ENCODE data around the gene CEP57L1.
"Not testable (repeated sequence)": the region's sequence is repeated elsewhere in the genome, so short reads cannot be mapped to it uniquely, and the experiment has no call there.

CEP57L1 gene

DNA sequence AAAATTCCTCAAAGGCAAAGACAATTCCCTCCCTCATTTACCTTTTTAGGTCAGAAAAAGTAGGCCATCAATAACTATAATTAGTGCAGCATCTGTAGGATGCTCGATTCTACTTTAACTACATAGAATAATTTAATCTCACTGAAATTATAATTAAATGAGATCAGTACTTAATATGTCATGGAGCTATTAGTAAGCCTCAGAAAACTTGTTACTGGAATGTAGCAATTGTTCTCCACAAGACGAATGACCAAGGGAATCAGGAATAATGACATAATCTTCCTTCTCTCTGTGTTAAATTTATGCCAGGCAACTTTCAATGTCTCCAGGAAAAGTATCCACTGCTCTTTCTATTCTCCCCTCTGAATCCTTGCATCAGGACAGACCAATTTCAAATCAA lies 34.7 kb upstream of the CEP57L1 start:
- H3K27me3 Mint-ChIP-seq, result no peaks in the 10 kb centered on the region
- H3K4me1 Mint-ChIP-seq (ENCODE audit: low read depth), result peaks cover 42% of the 10 kb centered on the region
- no peak for DNase-seq
- no peaks in the 10 kb centered on the region for H3K36me3 Mint-ChIP-seq (ENCODE audit: low read depth)
- no peak overlapping the region for H3K27ac Mint-ChIP-seq
- H3K4me3 Mint-ChIP-seq, result no peak overlapping the region
- no peaks in the 10 kb centered on the region for H3K9me3 Mint-ChIP-seq

DNA sequence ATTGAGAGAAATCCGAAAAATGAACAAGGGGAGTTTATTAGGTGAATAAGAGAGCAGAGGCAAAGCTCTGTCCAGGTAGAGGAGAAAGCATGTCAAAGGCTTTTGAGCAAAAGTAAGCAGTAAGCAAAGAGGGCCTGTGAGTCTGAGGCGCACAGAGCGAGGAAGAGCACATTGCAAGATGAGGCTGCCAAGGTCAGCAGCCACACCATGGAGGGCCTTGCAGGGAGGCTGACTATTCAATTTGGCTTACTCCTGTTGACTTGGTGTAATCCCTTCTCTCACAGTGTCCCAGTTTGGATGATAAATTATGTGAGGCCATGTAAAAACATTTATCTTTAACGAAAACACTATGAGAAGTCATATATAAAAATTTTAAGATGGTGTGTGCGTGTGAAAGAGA lies 33.1 kb upstream of the CEP57L1 start:
- Mint-ChIP-seq H3K36me3 (ENCODE audit: low read depth) (no peaks in the 10 kb centered on the region), H3K4me3 (no peak overlapping the region), H3K4me1 (ENCODE audit: low read depth) (peaks cover 42% of the 10 kb centered on the region), H3K27me3 (no peaks in the 10 kb centered on the region), H3K27ac (no peak overlapping the region), H3K9me3 (no peaks in the 10 kb centered on the region)
- DNase-seq, result no peak

DNA sequence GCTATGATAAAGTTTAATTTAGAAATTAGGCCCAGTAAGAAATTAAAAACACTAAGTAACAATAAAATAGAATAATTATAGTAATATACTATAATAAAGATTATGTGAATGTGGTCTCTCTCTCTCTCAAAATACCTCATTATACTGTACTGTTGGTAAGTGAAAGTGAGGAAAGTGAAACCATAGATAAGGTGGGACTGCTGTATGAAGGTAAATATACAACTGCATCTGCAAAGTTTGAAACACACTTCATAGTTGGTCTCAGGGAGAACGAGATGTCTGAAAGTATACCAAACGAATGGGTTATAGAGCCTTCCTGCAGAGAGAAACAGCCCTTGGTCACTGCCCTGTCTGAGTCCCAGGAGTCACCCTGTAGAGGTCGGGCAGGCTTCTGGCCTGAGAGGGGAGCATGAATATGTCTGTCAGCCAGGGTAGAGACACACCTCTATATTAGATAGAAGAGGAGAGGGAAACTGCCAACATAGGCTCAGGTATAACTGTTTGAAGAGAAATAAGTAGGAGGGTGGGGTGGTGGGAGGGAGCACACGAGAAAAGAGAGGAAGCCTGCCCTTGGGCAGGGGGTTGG lies 32.4 kb upstream of the CEP57L1 start:
- H3K4me1 Mint-ChIP-seq (ENCODE audit: low read depth), result peaks cover 42% of the 10 kb centered on the region
- H3K36me3 Mint-ChIP-seq (ENCODE audit: low read depth), result no peaks in the 10 kb centered on the region
- no peaks in the 10 kb centered on the region for H3K9me3 Mint-ChIP-seq
- no peak for DNase-seq
- no peak overlapping the region for H3K27ac Mint-ChIP-seq
- H3K27me3 Mint-ChIP-seq, result no peaks in the 10 kb centered on the region
- no peak overlapping the region for H3K4me3 Mint-ChIP-seq

DNA sequence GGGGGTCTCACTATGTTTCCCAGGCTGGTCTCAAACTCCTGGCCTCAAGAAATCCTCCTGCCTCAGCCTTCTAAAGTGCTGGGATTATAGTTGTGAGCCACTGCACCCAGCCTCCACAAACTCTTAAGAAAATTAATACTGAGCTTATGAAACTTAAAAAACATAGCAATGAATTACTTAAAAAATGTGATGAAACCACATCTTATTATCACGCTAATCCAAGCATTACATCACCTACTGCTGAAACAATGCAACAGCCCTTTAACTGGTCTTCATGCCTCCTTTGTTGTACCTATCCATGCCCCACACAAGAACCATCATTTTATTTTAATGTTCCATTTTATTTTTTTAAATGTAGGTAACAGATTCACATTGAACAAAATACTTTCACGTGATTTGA lies 25.6 kb upstream of the CEP57L1 start:
- Mint-ChIP-seq H3K4me3 (no peak overlapping the region), H3K4me1 (ENCODE audit: low read depth) (peaks cover 31% of the 10 kb centered on the region), H3K36me3 (ENCODE audit: low read depth) (no peaks in the 10 kb centered on the region), H3K9me3 (no peaks in the 10 kb centered on the region), H3K27me3 (no peaks in the 10 kb centered on the region), H3K27ac (no peak overlapping the region)
- DNase-seq, result no peak

DNA sequence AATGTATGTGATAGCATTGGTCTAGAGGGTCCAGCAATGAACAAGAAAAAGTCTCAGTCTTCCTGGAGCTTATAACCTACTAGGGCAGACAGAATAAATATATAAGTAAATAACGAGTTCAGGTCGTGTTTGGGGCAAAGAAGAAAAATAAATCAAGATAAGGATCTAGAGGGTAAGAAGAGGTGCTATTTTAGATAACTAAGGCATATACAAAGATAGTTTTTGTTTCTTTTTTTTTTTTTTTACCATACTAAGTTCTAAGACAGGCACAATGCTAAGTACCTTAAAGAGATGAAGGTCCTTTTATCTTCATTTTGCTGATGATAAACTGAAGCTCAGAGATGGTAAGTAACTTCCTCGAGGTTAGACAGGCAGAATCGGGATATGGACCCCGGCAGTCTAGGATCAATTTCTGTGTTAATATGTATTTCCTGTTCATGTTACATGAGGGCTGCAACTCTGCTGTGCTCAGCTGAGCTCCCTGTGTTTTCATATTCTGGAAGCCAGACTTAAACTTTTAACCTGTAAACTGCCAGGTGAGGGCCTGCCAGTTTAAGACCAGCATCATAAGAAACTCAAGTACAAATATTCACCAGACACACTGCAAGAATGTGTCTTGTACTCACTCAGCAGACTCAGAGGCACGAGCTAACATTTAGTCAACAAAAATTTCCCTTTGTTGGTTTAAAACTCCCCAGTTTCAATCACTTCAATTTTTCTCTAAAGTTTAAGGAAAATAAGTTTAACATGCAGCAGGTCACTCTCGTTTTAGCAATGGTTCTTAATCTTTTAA lies 24.0 kb upstream of the CEP57L1 start:
- DNase-seq, result no peak
- Mint-ChIP-seq H3K27me3 (no peaks in the 10 kb centered on the region), H3K4me3 (peak overlapping the region; percentile 50), H3K9me3 (no peaks in the 10 kb centered on the region), H3K4me1 (ENCODE audit: low read depth) (peaks cover 31% of the 10 kb centered on the region), H3K27ac (peak overlapping the region; percentile 23), H3K36me3 (ENCODE audit: low read depth) (no peaks in the 10 kb centered on the region)

DNA sequence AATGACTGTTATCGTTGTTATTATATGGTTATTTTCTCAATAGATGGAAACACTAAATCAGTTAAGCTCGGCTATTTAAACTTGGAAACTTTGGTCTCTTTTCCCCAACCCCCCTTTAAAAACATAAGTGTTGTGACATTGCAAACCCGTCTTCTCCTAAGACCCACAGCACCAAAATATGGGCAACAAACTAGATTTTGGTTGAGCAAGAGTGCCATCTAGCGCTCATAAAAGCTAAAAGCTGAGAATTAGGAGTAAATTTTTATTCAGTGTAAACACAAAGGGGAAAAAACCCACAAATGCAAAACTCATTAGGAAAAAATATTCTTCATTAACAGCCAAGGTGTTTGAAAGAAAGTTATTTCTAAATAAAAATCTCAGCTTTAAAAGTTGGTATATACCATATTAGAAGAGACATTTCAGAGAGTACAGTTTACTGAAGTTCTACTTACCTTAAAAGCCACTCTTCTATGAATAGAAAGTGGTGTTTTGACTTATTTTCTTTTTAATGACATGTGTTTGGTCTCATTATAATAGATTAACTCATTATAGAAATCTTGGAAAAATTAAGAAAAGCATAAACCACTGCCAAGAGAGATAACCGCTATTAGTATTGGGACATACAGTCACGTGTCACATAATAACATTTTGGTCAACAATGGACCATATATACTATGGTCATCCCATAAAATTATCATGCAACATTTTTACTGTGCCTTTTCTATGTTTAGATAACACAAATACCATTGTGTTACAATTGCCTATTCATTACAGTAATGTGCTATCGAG lies 21.8 kb upstream of the CEP57L1 start:
- Mint-ChIP-seq H3K9me3 (no peaks in the 10 kb centered on the region), H3K27ac (no peak overlapping the region), H3K36me3 (ENCODE audit: low read depth) (no peaks in the 10 kb centered on the region), H3K4me3 (no peak overlapping the region), H3K27me3 (no peaks in the 10 kb centered on the region), H3K4me1 (ENCODE audit: low read depth) (peaks cover 28% of the 10 kb centered on the region)
- DNase-seq, result no peak

DNA sequence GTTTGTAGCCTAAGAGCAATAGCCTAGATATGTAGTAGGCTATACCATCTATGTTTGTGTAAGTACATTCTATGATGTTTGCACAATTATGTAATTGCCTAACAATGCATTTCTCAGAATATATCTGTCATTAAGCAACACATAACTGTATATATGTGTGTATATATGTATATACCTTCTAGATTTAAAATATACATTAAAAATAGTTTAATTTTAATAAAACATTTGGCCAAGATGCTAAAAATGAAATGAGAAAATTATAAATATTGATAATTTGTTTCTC lies 21.2 kb upstream of the CEP57L1 start:
- Mint-ChIP-seq H3K27me3 (no peaks in the 10 kb centered on the region), H3K4me3 (no peak overlapping the region), H3K9me3 (no peaks in the 10 kb centered on the region), H3K36me3 (ENCODE audit: low read depth) (no peaks in the 10 kb centered on the region), H3K27ac (no peak overlapping the region), H3K4me1 (ENCODE audit: low read depth) (peaks cover 28% of the 10 kb centered on the region)
- DNase-seq, result no peak

DNA sequence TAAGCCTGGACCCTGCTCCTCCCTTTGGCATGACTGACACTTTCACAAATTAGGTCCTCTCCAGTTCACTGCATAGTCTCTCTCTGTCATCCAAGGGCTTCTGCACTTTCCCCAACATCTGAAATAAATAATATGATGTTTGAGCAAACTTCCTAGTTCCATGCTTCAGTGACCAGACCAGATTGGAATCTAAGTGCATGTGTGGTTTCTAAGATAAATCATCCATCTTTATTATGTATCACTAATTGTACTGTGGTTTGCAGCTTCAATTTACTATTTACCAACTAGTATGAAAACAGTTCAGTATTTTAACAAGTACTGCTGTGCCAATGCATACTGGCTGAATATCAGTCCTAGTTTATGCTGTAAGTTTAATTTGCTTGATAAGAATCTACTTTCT lies 19.4 kb upstream of the CEP57L1 start:
- no peaks in the 10 kb centered on the region for H3K9me3 Mint-ChIP-seq
- peaks cover 21% of the 10 kb centered on the region for H3K4me1 Mint-ChIP-seq (ENCODE audit: low read depth)
- DNase-seq, result no peak
- no peak overlapping the region for H3K4me3 Mint-ChIP-seq
- H3K27ac Mint-ChIP-seq, result no peak overlapping the region
- H3K36me3 Mint-ChIP-seq (ENCODE audit: low read depth), result no peaks in the 10 kb centered on the region
- no peaks in the 10 kb centered on the region for H3K27me3 Mint-ChIP-seq

DNA sequence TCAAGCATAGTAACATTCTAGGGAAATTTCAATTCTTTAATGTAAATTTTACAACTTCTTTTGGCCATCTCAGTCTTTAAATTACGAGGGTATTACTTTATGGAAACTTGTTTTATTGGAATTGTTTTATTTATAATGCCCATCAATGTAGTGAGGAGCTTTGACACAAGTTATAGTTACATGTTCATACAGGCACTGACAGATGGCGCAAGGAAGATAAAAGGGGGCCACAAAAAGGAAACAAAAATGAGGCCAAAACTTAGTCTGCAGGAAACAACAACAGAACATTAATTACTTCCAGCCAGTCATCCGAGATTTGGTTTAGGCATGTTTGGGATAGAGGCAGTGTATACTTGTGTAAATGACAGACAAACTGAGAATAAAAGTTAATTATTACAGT lies 18.9 kb upstream of the CEP57L1 start:
- Mint-ChIP-seq H3K27me3 (no peaks in the 10 kb centered on the region), H3K4me3 (no peak overlapping the region), H3K9me3 (no peaks in the 10 kb centered on the region), H3K4me1 (ENCODE audit: low read depth) (peaks cover 17% of the 10 kb centered on the region), H3K27ac (no peak overlapping the region), H3K36me3 (ENCODE audit: low read depth) (no peaks in the 10 kb centered on the region)
- DNase-seq, result no peak

DNA sequence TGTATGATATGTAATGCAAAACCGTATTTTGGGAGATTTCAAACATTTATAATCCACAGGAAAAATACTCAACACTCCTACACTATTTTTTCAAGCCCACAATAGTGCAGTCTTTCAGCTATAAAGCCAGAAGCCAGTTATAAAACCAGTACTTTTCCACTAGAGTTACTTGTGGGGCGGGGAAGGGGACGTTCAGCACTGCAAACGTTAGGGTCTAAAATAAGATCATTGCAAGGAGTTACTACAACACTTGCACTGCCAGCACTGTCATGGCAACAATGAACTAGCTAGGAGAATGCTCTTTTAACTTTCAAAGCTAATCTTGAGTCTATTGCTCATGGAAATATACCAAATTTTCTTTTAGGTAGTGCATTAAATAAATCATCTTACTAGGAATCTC lies 15.3 kb upstream of the CEP57L1 start:
- no peak for DNase-seq
- Mint-ChIP-seq H3K9me3 (no peaks in the 10 kb centered on the region), H3K27ac (no peak overlapping the region), H3K4me3 (no peak overlapping the region), H3K27me3 (no peaks in the 10 kb centered on the region), H3K36me3 (ENCODE audit: low read depth) (peaks cover 2% of the 10 kb centered on the region), H3K4me1 (ENCODE audit: low read depth) (peaks cover 7% of the 10 kb centered on the region)

DNA sequence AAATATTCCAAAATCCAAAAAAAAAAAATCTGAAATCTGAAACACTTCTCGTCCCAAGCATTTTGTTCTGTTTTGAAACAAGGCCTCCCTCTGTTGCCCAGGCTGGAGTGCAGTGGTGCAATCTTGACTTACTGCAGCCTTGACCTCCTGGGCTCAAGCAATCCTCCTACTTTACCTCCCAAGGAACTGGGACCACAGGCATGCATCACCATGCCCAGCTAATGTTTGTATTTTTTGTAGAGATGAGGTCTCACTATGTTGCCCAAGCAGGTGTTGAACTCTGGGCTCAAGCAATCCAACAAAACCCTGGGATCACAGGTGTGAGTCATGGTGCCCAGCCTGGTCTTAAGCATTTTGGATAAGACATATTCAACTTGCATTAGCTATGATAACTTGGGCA lies 14.3 kb upstream of the CEP57L1 start:
- H3K27ac Mint-ChIP-seq, result no peak overlapping the region
- no peak overlapping the region for H3K4me3 Mint-ChIP-seq
- peaks cover 6% of the 10 kb centered on the region for H3K36me3 Mint-ChIP-seq (ENCODE audit: low read depth)
- DNase-seq, result no peak
- H3K4me1 Mint-ChIP-seq (ENCODE audit: low read depth), result peaks cover 7% of the 10 kb centered on the region
- no peaks in the 10 kb centered on the region for H3K27me3 Mint-ChIP-seq
- no peaks in the 10 kb centered on the region for H3K9me3 Mint-ChIP-seq

DNA sequence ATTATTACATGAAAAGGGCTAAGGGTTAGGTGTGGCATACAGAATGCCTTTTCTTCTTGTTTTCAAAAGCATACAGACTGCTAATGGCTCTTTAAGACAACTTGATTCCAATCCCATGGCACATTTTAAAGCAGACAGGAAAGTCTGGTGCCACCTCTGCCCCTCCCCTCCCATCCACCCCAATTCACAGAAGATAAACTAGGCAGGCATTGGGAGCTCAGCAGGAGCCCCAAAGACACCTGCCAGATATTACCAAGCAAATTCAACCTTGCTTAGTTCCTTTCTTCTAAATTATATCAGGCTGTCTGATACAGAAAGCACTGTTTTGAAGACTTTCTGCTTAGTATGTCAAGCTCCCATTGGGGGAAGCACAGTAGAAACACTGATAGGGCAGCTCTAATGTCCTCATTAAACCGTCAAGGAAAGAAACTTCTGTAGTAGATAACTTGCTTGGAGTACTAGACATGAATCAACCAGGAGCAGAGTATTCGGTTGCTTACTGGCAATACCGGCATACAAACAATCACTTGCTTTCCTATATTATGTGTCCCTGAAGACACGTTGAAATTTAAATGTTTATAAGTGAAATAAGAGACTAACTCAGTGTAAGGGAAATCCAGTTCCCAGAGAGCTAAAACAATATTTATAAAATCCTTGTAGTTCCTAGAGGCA lies 13.7 kb upstream of the CEP57L1 start:
- peaks cover 5% of the 10 kb centered on the region for H3K4me1 Mint-ChIP-seq (ENCODE audit: low read depth)
- no peaks in the 10 kb centered on the region for H3K27me3 Mint-ChIP-seq
- DNase-seq, result no peak
- H3K27ac Mint-ChIP-seq, result no peak overlapping the region
- H3K4me3 Mint-ChIP-seq, result no peak overlapping the region
- H3K36me3 Mint-ChIP-seq (ENCODE audit: low read depth), result peaks cover 6% of the 10 kb centered on the region
- no peaks in the 10 kb centered on the region for H3K9me3 Mint-ChIP-seq

DNA sequence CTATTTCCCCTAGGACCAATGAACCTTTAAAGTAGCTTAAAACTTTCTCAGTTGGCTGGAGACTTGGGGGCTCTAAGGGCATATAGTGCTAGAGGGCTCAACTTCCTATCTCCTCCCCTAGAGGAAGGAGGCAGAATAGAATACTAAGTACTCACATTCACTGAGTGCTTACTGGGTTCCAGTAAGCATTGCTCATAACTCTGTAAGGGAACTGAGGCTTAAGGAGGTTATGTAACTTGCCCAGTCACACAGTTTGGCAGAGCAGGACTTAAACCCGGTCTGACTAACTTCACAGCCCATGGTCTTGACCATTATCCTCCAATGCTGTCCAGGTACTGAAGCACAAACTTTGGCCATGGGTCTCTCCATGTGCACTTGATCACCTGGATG lies 13.1 kb upstream of the CEP57L1 start:
- Mint-ChIP-seq H3K36me3 (ENCODE audit: low read depth) (peaks cover 6% of the 10 kb centered on the region), H3K27ac (no peak overlapping the region), H3K4me1 (ENCODE audit: low read depth) (peaks cover 6% of the 10 kb centered on the region), H3K27me3 (no peaks in the 10 kb centered on the region), H3K4me3 (no peak overlapping the region), H3K9me3 (no peaks in the 10 kb centered on the region)
- DNase-seq, result no peak

DNA sequence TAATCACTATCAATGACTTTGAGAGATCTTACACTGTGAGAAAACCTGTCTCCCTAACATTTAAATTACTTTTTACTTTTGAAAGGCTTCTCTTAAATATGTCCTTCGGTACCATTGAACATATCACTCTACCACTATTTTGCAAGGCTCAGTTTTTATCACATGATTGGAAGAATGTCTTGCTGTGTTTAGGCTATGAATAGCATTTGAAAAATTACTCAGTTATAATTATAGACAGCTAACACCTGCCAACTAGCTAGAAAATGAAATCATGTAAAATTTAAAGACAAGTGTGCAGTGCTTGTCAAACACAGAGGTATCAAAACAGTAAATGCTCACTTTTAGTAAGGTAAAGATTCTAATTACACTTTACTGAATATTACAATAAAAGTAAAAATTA lies 11.7 kb upstream of the CEP57L1 start:
- H3K4me3 Mint-ChIP-seq, result no peak overlapping the region
- DNase-seq, result no peak
- no peaks in the 10 kb centered on the region for H3K9me3 Mint-ChIP-seq
- H3K27ac Mint-ChIP-seq, result no peak overlapping the region
- peaks cover 9% of the 10 kb centered on the region for H3K4me1 Mint-ChIP-seq (ENCODE audit: low read depth)
- H3K36me3 Mint-ChIP-seq (ENCODE audit: low read depth), result peaks cover 6% of the 10 kb centered on the region
- no peaks in the 10 kb centered on the region for H3K27me3 Mint-ChIP-seq

DNA sequence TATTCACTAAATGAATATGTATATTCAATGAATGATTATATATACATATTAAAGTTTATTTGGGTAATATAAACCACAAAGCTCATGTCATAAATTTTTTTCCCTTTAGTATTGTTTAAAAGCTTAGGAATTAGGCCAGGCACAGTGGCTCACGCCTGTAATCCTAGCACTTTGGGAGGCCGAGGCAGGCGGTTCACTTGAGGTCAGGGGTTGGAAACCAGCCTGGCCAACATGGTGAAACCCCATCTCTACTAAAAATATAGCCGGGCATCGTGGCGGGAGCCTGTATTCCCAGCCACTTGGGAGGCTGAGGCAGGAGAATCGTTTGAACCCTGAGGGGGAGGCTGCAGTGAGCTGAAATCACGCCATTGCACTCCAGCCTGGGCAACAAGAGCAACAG lies 11.2 kb upstream of the CEP57L1 start:
- H3K27ac Mint-ChIP-seq; H3K9me3 Mint-ChIP-seq; H3K4me3 Mint-ChIP-seq; H3K36me3 Mint-ChIP-seq (ENCODE audit: low read depth); H3K27me3 Mint-ChIP-seq; DNase-seq: not testable (repeated sequence)
- H3K4me1 Mint-ChIP-seq (ENCODE audit: low read depth), result peaks cover 13% of the 10 kb centered on the region

Measured in activated T-cell treated with anti-CD3 and anti-CD28 coated beads, Interleukin-2, amount 50 U/mL, for 24 hours (primary cell).